MCF 10A (cell line): ENCODE results near the gene RASSF8. TPM values are rescaled to one million over a fixed set of nuclear protein-coding genes. Genes with fewer than 3 reads are reported as not detected.

ENCODE experiments used
- BruUV-seq: library from RNA; stranded (reverse); fragments of 400-500 nt; replicated peaks from 2 replicates; lab custom pipeline; 2021; lab: Mats Ljungman, UMichigan
- CTCF ChIA-PET: fragments of 300-600 bp; sonication (Branson Sonifier 250); formaldehyde crosslinking; extraction: SDS; loops from one replicate; lab custom pipeline; 2021; ENCODE audit warnings: antibody characterized with exemption, inconsistent platforms; lab: Yijun Ruan, JAX
- POLR2A ChIA-PET: fragments of 300-600, 350-650 bp; sonication (Branson Sonifier 250); formaldehyde crosslinking; extraction: SDS; loops from one replicate; lab custom pipeline; 2020; ENCODE audit warnings: antibody characterized with exemption, inconsistent platforms; lab: Yijun Ruan, JAX
- DNase-seq: peaks from one replicate; pipeline ENCODE4 v3.0.0-alpha.2; 2018; ENCODE audit not compliant: unreplicated experiment
- H3K27ac Mint-ChIP-seq: one replicate; pipeline ENCODE4 v1.8.0; 2022; ENCODE audit warnings: mild to moderate bottlenecking, low read depth, mixed read lengths; ENCODE audit not compliant: unreplicated experiment
- H3K27me3 Mint-ChIP-seq: one replicate; pipeline ENCODE4 v1.8.0; 2022; ENCODE audit warnings: mixed read lengths; ENCODE audit not compliant: insufficient read depth, unreplicated experiment
- H3K36me3 Mint-ChIP-seq: one replicate; pipeline ENCODE4 v1.8.0; 2022; ENCODE audit warnings: mild to moderate bottlenecking, moderate library complexity, mixed read lengths; ENCODE audit not compliant: insufficient read depth, unreplicated experiment
- H3K4me1 Mint-ChIP-seq: one replicate; pipeline ENCODE4 v1.8.0; 2022; ENCODE audit warnings: mixed read lengths; ENCODE audit not compliant: insufficient read depth, unreplicated experiment
- H3K4me3 Mint-ChIP-seq: one replicate; pipeline ENCODE4 v1.8.0; 2022; ENCODE audit warnings: mild to moderate bottlenecking, moderate library complexity, mixed read lengths; ENCODE audit not compliant: unreplicated experiment
- H3K9me3 Mint-ChIP-seq: one replicate; pipeline ENCODE4 v1.8.0; 2022; ENCODE audit warnings: mixed read lengths; ENCODE audit not compliant: unreplicated experiment
- intact Hi-C: fragments of 100-400 bp; cut with micrococcal nuclease; formaldehyde crosslinking; loops from 2 replicates; pipeline ENCODE4 v1.14.1; 2022
- total RNA-seq: library from RNA; stranded (reverse); gene quantifications from 2 replicates; pipeline ENCODE4 v1.2.3, GENCODE V29; 2022
- TF ChIP-seq, protein P1 (sequence below): fragments of 200-600 bp; IDR thresholded peaks from one replicate; pipeline ENCODE4 v1.8.0; 2022; ENCODE audit warnings: antibody characterized with exemption, mild to moderate bottlenecking; ENCODE audit not compliant: unreplicated experiment

RASSF8 gene
- total RNA-seq, 1 experiment from 2014 or later, result 52.9 TPM

DNA sequence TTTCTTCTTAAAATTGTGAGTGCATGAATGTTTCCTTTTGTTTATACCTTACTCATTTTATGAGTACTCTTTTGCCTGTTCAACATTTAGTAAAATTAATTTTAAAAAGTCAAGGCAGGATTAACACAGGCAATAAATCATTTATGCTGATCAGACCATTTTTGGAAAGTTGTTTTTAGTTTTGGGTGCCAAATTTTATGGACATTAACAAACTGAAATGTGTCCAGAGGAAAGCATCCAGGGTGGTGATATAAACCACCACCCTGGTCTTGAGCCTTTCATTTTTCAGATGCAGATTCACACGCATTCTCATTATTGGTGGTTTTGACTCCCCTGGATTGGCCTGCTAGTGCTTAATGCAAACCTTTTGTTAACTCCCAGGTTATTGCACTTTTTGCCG is 26.3 kb downstream of the RASSF8 start:
- no peaks in the 10 kb centered on the region for H3K9me3 Mint-ChIP-seq
- ChIA-PET POLR2A (no interaction called here), CTCF (interaction anchor here (1.1 to 1.2 kb wide), 2 partner anchors 25 to 27 kb away, joined by 3 to 6 read pairs; partner anchors contain the start of gene RASSF8)
- H3K4me3 Mint-ChIP-seq, result no peak overlapping the region
- DNase-seq, result no peak
- intact Hi-C loops, result no loop called here
- H3K27ac Mint-ChIP-seq, result no peak overlapping the region
- no TSS peak for BruUV-seq
- no peaks in the 10 kb centered on the region for H3K36me3 Mint-ChIP-seq
- TF ChIP-seq, protein P1, sequence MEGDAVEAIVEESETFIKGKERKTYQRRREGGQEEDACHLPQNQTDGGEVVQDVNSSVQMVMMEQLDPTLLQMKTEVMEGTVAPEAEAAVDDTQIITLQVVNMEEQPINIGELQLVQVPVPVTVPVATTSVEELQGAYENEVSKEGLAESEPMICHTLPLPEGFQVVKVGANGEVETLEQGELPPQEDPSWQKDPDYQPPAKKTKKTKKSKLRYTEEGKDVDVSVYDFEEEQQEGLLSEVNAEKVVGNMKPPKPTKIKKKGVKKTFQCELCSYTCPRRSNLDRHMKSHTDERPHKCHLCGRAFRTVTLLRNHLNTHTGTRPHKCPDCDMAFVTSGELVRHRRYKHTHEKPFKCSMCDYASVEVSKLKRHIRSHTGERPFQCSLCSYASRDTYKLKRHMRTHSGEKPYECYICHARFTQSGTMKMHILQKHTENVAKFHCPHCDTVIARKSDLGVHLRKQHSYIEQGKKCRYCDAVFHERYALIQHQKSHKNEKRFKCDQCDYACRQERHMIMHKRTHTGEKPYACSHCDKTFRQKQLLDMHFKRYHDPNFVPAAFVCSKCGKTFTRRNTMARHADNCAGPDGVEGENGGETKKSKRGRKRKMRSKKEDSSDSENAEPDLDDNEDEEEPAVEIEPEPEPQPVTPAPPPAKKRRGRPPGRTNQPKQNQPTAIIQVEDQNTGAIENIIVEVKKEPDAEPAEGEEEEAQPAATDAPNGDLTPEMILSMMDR, result no peak
- no peaks in the 10 kb centered on the region for H3K27me3 Mint-ChIP-seq
- H3K4me1 Mint-ChIP-seq, result peaks cover 26% of the 10 kb centered on the region

DNA sequence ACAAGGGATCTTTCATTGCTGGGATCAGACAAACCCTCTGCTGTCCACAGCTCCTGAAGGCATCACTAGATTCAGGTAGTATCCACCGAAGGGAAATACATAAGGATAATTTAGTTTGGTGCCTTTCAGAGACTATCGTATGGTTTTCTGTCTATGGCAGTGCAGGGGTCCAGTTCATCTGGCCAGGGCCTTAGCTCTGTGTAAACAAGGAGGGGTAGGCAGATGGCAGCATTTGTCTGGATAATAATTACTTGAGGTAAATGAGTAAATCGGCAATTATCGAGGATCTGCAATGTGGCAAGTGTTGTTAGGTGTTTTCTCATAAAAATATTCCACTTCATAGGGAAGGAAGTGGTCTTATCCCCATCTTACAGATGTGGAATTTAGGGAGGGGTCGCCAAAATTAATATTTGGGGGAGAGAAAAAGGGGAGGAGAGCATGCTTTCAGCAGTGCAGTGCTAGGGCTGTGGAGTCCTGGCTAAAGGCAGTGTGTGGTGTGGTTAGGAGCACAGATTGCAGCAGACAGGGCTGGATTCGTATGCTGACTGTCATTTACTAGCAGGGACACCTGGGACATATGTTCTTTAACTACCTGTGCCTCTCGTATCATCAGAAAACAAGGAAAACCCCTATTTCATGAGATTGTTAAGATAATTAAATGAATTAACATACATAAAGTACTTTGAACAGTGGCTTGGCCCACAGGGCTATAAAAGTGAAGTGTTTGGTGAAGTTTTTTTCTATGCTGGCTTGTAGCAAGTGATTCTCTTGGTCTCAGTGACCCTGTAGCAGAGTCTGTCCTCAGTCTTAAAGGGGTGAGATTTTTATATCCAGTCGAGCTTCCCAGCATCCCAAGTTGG is 27.1 kb downstream of the RASSF8 start:
- TF ChIP-seq, protein P1, result no peak
- Mint-ChIP-seq H3K27me3 (no peaks in the 10 kb centered on the region), H3K9me3 (no peaks in the 10 kb centered on the region), H3K4me3 (no peak overlapping the region), H3K4me1 (peaks cover 23% of the 10 kb centered on the region), H3K36me3 (no peaks in the 10 kb centered on the region), H3K27ac (no peak overlapping the region)
- POLR2A ChIA-PET, result interaction anchor here (0.5 kb wide), 1 partner anchor 29 kb away, joined by 3 read pairs; no protein-coding TSS in a partner anchor
- CTCF ChIA-PET, result interaction anchor here (1.2 kb wide), 1 partner anchor 27 kb away, joined by 6 read pairs; the partner anchor contains the start of gene RASSF8
- no peak for DNase-seq
- intact Hi-C loops, result no loop called here
- BruUV-seq, result no TSS peak

DNA sequence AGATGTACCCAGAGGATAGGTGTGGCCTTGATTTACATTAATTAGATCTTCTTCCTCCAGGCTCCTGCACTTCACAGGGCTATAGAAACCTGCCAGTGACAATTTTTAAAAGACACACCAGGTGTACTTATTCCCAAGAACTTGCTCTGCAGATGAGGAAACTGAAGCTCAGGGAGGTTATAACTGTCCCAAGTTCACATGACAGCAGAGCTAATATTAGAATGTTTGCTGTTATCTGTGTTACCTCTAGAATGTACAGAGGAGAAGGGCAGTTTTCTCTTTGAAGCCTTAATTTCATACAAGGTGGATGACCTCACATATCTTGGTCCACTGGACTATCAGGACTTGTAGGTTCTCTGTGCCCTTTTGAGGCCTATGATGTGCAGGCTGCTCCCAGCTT is 27.7 kb downstream of the RASSF8 start:
- CTCF ChIA-PET, result interaction anchor here (0.9 kb wide), 1 partner anchor 27 kb away, joined by 3 read pairs; no protein-coding TSS in a partner anchor
- Mint-ChIP-seq H3K4me3 (no peak overlapping the region), H3K27me3 (no peaks in the 10 kb centered on the region)

DNA sequence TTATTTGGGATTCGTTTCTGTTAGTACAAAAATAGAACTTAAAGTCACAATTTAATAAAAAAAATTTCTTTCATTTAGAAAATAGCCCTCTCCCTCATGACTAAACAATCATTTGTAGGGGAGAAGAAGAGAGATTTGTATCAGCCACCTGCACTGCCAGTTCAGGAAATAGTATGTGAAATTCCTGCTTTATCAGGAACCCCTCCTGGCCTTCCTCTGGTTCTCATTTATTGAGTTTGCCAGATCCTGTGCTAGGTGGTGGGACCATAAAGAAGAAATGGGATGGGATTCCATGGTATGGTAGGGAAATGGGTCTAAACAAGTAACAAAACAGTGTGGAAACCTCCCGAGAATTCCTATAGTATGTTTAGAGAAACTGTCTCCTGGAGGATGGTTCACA is 30.0 kb downstream of the RASSF8 start:
- H3K27ac Mint-ChIP-seq, result no peak overlapping the region
- BruUV-seq, result no TSS peak
- intact Hi-C loops, result no loop called here
- H3K4me1 Mint-ChIP-seq, result peaks cover 25% of the 10 kb centered on the region
- ChIA-PET CTCF (interaction anchor here (0.5 kb wide), 1 partner anchor 30 kb away, joined by 4 read pairs; no protein-coding TSS in a partner anchor), POLR2A (interaction anchor here (1.0 to 2.1 kb wide), 4 partner anchors 11 to 85 kb away, joined by 3 to 11 read pairs (median 4); partner anchors contain the start of gene RASSF8)
- H3K27me3 Mint-ChIP-seq, result no peaks in the 10 kb centered on the region
- TF ChIP-seq, protein P1, result no peak
- no peaks in the 10 kb centered on the region for H3K36me3 Mint-ChIP-seq
- no peak for DNase-seq
- no peak overlapping the region for H3K4me3 Mint-ChIP-seq
- no peaks in the 10 kb centered on the region for H3K9me3 Mint-ChIP-seq

More for the DNA sequence above, 27.7 kb downstream of the RASSF8 start:
- Mint-ChIP-seq H3K27ac (no peak overlapping the region), H3K9me3 (no peaks in the 10 kb centered on the region), H3K4me1 (peaks cover 23% of the 10 kb centered on the region), H3K36me3 (no peaks in the 10 kb centered on the region)
- no TSS peak for BruUV-seq
- no peak for DNase-seq
- intact Hi-C loops, result no loop called here
- TF ChIP-seq, protein P1, result no peak
- POLR2A ChIA-PET, result no interaction called here
